HepG2 (cell line): ENCODE results near the gene SRRM2. TPM values are rescaled to one million over a fixed set of nuclear protein-coding genes. Genes with fewer than 3 reads are reported as not detected.

Experiments used
- CBFB ChIP-seq: sonication (generic); formaldehyde crosslinking; IDR thresholded peaks from 2 replicates; pipeline ENCODE4 v1.4.0; 2020; ENCODE audit warnings: missing genetic modification reagents
- CHD4 ChIP-seq: fragments of 200-600 bp; sonication (generic); IDR thresholded peaks from 2 replicates; pipeline ENCODE4 v1.7.0; 2017; ENCODE audit warnings: mild to moderate bottlenecking, low read length, borderline replicate concordance
- HIVEP1 ChIP-seq: sonication (generic); formaldehyde crosslinking; IDR thresholded peaks from 2 replicates; pipeline ENCODE4 v1.4.0; 2020; ENCODE audit warnings: mild to moderate bottlenecking, missing genetic modification reagents
- MAF1 ChIP-seq: sonication (generic); formaldehyde crosslinking; IDR thresholded peaks from 2 replicates; pipeline ENCODE4 v1.5.0; 2020; ENCODE audit warnings: missing genetic modification reagents, borderline replicate concordance
- NR2F6 ChIP-seq, 2 experiments: IDR thresholded peaks; 2 replicates each; pipeline ENCODE4 v1.6.1; 2016; ENCODE audit warnings: antibody characterized with exemption in 1 of 2, mild to moderate bottlenecking in 1 of 2
- SNAI1 ChIP-seq: sonication (generic); formaldehyde crosslinking; IDR thresholded peaks from 2 replicates; pipeline ENCODE4 v1.5.0; 2020; ENCODE audit warnings: mild to moderate bottlenecking, missing genetic modification reagents, borderline replicate concordance
- SP5 ChIP-seq: IDR thresholded peaks from 2 replicates; pipeline ENCODE4 v1.6.1; 2016; ENCODE audit warnings: low read depth, borderline replicate concordance
- SSRP1 ChIP-seq: IDR thresholded peaks from 2 replicates; pipeline ENCODE4 v1.6.1; 2016; ENCODE audit warnings: control low read depth
- U2AF2 ChIP-seq: fragments of 200-400 bp; formaldehyde crosslinking; IDR thresholded peaks from 2 replicates; pipeline ENCODE4 v1.6.1; 2017; ENCODE audit warnings: low read depth, mild to moderate bottlenecking, low read length
- ZBTB38 ChIP-seq: sonication (generic); formaldehyde crosslinking; IDR thresholded peaks from 2 replicates; pipeline ENCODE4 v1.5.1; 2020; ENCODE audit warnings: mild to moderate bottlenecking, missing genetic modification reagents
- ZHX2 ChIP-seq, 2 experiments: sonication (generic) in 1 of 2; formaldehyde crosslinking in 1 of 2; IDR thresholded peaks; 2 replicates each; pipeline versions ENCODE4 v1.6.1 to v1.9.0; 2014 to 2022; ENCODE audit warnings: antibody characterized with exemption in 1 of 2, borderline replicate concordance in 1 of 2, inconsistent platforms in 1 of 2, low read depth in 1 of 2, missing genetic modification reagents in 1 of 2
- ZNF121 ChIP-seq: sonication (generic); formaldehyde crosslinking; IDR thresholded peaks from 2 replicates; pipeline ENCODE4 v1.5.0; 2020; ENCODE audit warnings: mild to moderate bottlenecking, missing genetic modification reagents
- ZNF343 ChIP-seq: sonication (generic); formaldehyde crosslinking; IDR thresholded peaks from 2 replicates; pipeline ENCODE4 v1.4.0; 2020; ENCODE audit warnings: mild to moderate bottlenecking, missing genetic modification reagents
- ZNF451 ChIP-seq: sonication (generic); formaldehyde crosslinking; IDR thresholded peaks from 2 replicates; pipeline ENCODE4 v1.5.0; 2020; ENCODE audit warnings: mild to moderate bottlenecking, missing genetic modification reagents
- ZNF615 ChIP-seq: sonication (generic); formaldehyde crosslinking; IDR thresholded peaks from 2 replicates; pipeline ENCODE4 v1.5.0; 2020; ENCODE audit warnings: mild to moderate bottlenecking, missing genetic modification reagents, borderline replicate concordance
- ZNF782 ChIP-seq: sonication (generic); formaldehyde crosslinking; IDR thresholded peaks from 2 replicates; pipeline ENCODE4 v1.4.0; 2020; ENCODE audit warnings: missing genetic modification reagents, mild to moderate bottlenecking, borderline replicate concordance
- ZNF790 ChIP-seq: sonication (generic); formaldehyde crosslinking; IDR thresholded peaks from 2 replicates; pipeline ENCODE4 v1.8.0; 2022; ENCODE audit warnings: missing genetic modification reagents, mild to moderate bottlenecking, borderline replicate concordance
- ZSCAN22 ChIP-seq: sonication (generic); formaldehyde crosslinking; IDR thresholded peaks from 2 replicates; pipeline ENCODE4 v1.4.0; 2020; ENCODE audit warnings: mild to moderate bottlenecking, missing genetic modification reagents
- polyA plus RNA-seq, 8 experiments: library from polyadenylated mRNA; depleted of rRNA in 3 of 8; stranded (reverse) in 7 of 8; unstranded in 1 of 8; fragments of >200 nt; fragmentation: Illumina TruSeq in 4 of 8; extraction: Trizol in 4 of 8; gene quantifications; 2 replicates each; pipeline versions ENCODE4 v1.2.1 to v1.2.3, GENCODE V29; 2011 to 2016; ENCODE audit warnings: low read depth in 4 of 8, missing spikeins in 1 of 8, mixed read lengths in 1 of 8; ENCODE audit not compliant: insufficient read depth in 1 of 8
- total RNA-seq, 5 experiments: library from RNA; depleted of rRNA; stranded (reverse); fragments of >200 nt; fragmentation: Illumina TruSeq; extraction: Trizol; gene quantifications; 2 replicates each; pipeline ENCODE4 v1.2.3, GENCODE V29; 2016; ENCODE audit warnings: low read depth in 1 of 5
- TF ChIP-seq, protein P1 (sequence below): sonication (generic); formaldehyde crosslinking; IDR thresholded peaks from 2 replicates; pipeline ENCODE4 v1.5.1; 2020; ENCODE audit warnings: missing genetic modification reagents, mild to moderate bottlenecking, borderline replicate concordance
- TF ChIP-seq, protein P2 (sequence below): sonication (generic); formaldehyde crosslinking; IDR thresholded peaks from 2 replicates; pipeline ENCODE4 v1.5.0; 2020; ENCODE audit warnings: missing genetic modification reagents

Gene SRRM2
- total and polyA plus RNA-seq, 2 of the 13 experiments (the other 11 are each of a cell fraction or from before 2014, with no cell fraction given) = 50.4 to 112 TPM

DNA sequence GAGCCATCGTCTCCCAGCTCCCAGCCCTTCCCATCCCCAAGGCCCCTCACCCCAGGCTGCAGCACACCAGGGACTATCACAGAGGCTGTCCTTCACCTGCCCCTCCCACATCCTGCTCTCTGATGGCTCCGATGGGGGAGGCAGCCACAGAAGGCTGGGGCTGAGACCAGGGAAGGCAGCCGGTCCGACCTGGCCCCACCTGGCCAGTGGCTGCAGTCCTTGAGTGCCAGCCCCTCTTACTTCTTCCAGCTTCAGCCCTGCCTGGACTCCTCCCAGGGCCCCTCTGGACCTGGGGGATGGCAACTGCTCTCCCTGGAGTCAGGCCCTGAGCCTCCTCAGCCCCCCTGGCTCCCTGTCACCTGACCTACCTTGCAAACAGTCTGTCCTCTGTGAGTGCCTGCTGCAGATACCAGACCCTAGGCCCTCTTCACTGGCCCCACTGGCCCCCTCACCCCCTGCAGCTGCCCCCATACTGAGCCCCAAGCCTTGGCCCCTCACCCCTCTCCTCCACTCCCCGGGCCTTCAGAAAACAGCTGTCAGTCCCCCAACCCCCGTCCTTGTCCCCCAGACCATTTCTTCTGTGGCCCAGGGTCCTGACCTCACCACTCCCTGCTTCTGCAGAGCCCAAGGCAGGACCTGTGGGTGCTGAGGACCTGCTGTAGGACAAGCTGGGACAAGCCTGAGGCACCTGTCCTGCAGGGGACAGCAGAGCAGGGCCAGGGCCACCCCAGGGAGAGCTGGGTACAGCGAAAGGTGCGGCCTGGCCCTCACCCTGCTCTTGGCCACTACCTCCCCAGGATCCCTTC, 12.6 kb upstream of the SRRM2 start (continued):
- TF ChIP-seq, protein P1, sequence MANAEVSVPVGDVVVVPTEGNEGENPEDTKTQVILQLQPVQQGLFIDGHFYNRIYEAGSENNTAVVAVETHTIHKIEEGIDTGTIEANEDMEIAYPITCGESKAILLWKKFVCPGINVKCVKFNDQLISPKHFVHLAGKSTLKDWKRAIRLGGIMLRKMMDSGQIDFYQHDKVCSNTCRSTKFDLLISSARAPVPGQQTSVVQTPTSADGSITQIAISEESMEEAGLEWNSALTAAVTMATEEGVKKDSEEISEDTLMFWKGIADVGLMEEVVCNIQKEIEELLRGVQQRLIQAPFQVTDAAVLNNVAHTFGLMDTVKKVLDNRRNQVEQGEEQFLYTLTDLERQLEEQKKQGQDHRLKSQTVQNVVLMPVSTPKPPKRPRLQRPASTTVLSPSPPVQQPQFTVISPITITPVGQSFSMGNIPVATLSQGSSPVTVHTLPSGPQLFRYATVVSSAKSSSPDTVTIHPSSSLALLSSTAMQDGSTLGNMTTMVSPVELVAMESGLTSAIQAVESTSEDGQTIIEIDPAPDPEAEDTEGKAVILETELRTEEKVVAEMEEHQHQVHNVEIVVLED (CRISPR knock-in tag) = 0 out of 2 replicates have a peak, but pooled peaks have one; percentile 27
- TF ChIP-seq ZHX2 (IDR thresholded peaks at IDR 0.05; ENCODE audit: low read depth) (no peak), ZHX2 (CRISPR knock-in tag; IDR thresholded peaks at IDR 0.05; ENCODE audit: borderline replicate concordance) (no peak), ZNF343 (CRISPR knock-in tag) (no peak), CBFB (peak; percentile 47; the same call in 1 of the 2 replicates), CHD4 (no peak), SNAI1 (CRISPR knock-in tag) (no peak), HIVEP1 (CRISPR knock-in tag) (no peak), ZNF451 (no peak), SSRP1 (CRISPR knock-in tag) (no peak), ZBTB38 (CRISPR knock-in tag) (no peak), ZNF790 (CRISPR knock-in tag) (no peak), ZSCAN22 (CRISPR knock-in tag) (peak; percentile 96), ZNF615 (CRISPR knock-in tag) (no peak), MAF1 (CRISPR knock-in tag) (no peak), ZNF121 (CRISPR knock-in tag) (no peak), U2AF2 (no peak), NR2F6 (IDR thresholded peaks at IDR 0.05) (no peak), NR2F6 (CRISPR knock-in tag; IDR thresholded peaks at IDR 0.05) (peak; percentile 36; the same call in 1 of the 2 replicates), SP5 (CRISPR knock-in tag) (peak; percentile 91), ZNF782 (no peak)
- TF ChIP-seq, protein P2, sequence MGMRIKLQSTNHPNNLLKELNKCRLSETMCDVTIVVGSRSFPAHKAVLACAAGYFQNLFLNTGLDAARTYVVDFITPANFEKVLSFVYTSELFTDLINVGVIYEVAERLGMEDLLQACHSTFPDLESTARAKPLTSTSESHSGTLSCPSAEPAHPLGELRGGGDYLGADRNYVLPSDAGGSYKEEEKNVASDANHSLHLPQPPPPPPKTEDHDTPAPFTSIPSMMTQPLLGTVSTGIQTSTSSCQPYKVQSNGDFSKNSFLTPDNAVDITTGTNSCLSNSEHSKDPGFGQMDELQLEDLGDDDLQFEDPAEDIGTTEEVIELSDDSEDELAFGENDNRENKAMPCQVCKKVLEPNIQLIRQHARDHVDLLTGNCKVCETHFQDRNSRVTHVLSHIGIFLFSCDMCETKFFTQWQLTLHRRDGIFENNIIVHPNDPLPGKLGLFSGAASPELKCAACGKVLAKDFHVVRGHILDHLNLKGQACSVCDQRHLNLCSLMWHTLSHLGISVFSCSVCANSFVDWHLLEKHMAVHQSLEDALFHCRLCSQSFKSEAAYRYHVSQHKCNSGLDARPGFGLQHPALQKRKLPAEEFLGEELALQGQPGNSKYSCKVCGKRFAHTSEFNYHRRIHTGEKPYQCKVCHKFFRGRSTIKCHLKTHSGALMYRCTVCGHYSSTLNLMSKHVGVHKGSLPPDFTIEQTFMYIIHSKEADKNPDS (CRISPR knock-in tag) = no peak
